Sigmoid colon (tissue), 7 donors: Measurements from ENCODE around the gene ZNF136. TPM values are rescaled to one million over a fixed set of nuclear protein-coding genes. Genes with fewer than 3 reads are reported as not detected.

ENCODE experiments used
- DNase-seq: peaks from one replicate; pipeline ENCODE4 v3.0.0-alpha.2; 2019
- H3K27ac ChIP-seq, 4 donors: fragments of 200-600 bp; sonication (generic); one replicate each; pipeline ENCODE4 v1.5.1; 2016 to 2019; ENCODE audit warnings: mild to moderate bottlenecking in 1 of 4
- H3K27me3 ChIP-seq, 3 donors: fragments of 200-600 bp; sonication (generic); one replicate each; pipeline ENCODE4 v1.5.1; 2019; ENCODE audit warnings: mild to moderate bottlenecking in 1 of 3
- H3K36me3 ChIP-seq, 4 donors: fragments of 200-600 bp; sonication (generic); one replicate each; pipeline ENCODE4 v1.5.1; 2016 to 2019
- H3K4me1 ChIP-seq, 4 donors: fragments of 200-600 bp; sonication (generic); one replicate each; pipeline ENCODE4 v1.5.1; 2017 to 2019
- H3K4me3 ChIP-seq, 4 donors: fragments of 200-600 bp; sonication (generic); one replicate each; pipeline ENCODE4 v1.5.1; 2017 to 2019; ENCODE audit warnings: mild to moderate bottlenecking in 2 of 4, moderate library complexity in 1 of 4
- H3K9me3 ChIP-seq, 4 donors: fragments of 200-600 bp in 3 of 4; sonication (generic) in 3 of 4; one replicate each; pipeline versions ENCODE4 v1.5.1 to v1.6.1; 2013 to 2019
- CTCF ChIP-seq, 4 experiments: fragments of 450-650 bp in 3 of 4; fragments of 200-600 bp in 1 of 4; IDR thresholded peaks; one replicate each; pipeline ENCODE4 v1.5.1; 2016 to 2019; ENCODE audit warnings: antibody characterized with exemption in 4 of 4, mild to moderate bottlenecking in 3 of 4, moderate library complexity in 2 of 4
- EP300 ChIP-seq, 4 donors: sonication (generic); formaldehyde crosslinking; IDR thresholded peaks; one replicate each; pipeline ENCODE4 v1.6.1; 2017; ENCODE audit warnings: antibody characterized with exemption in 4 of 4
- POLR2A ChIP-seq, 2 donors: fragments of 450-650 bp; IDR thresholded peaks; one replicate each; pipeline ENCODE4 v1.6.1; 2016; ENCODE audit warnings: antibody characterized with exemption in 2 of 2, mild to moderate bottlenecking in 2 of 2, moderate library complexity in 2 of 2
- POLR2AphosphoS5 ChIP-seq, 4 donors: sonication (generic); formaldehyde crosslinking; IDR thresholded peaks; one replicate each; pipeline ENCODE4 v1.6.1; 2017; ENCODE audit warnings: antibody characterized with exemption in 4 of 4
- WGBS, 2 donors: extraction: QIAGEN DNeasy Blood & Tissue Kit; methylation state at CpG; one replicate each; pipeline ENCODE4 v1.1.7; 2013; 5-methylcytosine and 5-hydroxymethylcytosine counted together
- intact Hi-C: fragments of 100-400 bp; cut with DNase I; formaldehyde crosslinking; loops from one replicate; pipeline ENCODE4 v1.15.1; 2023
- polyA plus RNA-seq, 3 donors: library from polyadenylated mRNA; stranded (reverse); fragments of 200-250 nt; gene quantifications; one replicate each; pipeline ENCODE4 v1.2.3, GENCODE V29; 2013
- total RNA-seq, 4 donors: library from RNA; depleted of rRNA; stranded (reverse); fragments of >200 nt; gene quantifications; one replicate each; pipeline ENCODE4 v1.1.0, GENCODE V29; 2016
- donor health status: healthy with polysubstance abuse.
- donor health status: Bipolar disorder and iron deficiency.
- donor health status: healthy.

The ZNF136 gene
- total and polyA plus RNA-seq, 7 donors = 1.6 to 15.5 (median 9.2) TPM

GRCh38 chr19:12208221-12208620 lies 45.3 kb downstream of the ZNF136 start:
- peaks cover 0 to 7% (median 0%) of the 10 kb centered on the region in 4 donors for H3K36me3 ChIP-seq
- H3K9me3 ChIP-seq = peaks cover 3 to 33% (median 12%) of the 10 kb centered on the region in 4 donors
- H3K4me3 ChIP-seq = no peak overlapping the region
- TF ChIP-seq EP300 (IDR thresholded peaks at IDR 0.05) (no peak), POLR2A (IDR thresholded peaks at IDR 0.05) (no peak), CTCF (IDR thresholded peaks at IDR 0.05) (no peak), POLR2AphosphoS5 (IDR thresholded peaks at IDR 0.05) (no peak)
- H3K27ac ChIP-seq = no peak overlapping the region
- intact Hi-C loops = no loop called here
- no peak for DNase-seq
- no peaks in the 10 kb centered on the region for H3K27me3 ChIP-seq
- WGBS, 2 donors = 97 to 98% methylated on average over 2 of the region's 2 CpGs
- H3K4me1 ChIP-seq = no peaks in the 10 kb centered on the region

GRCh38 chr19:12217332-12217731 lies 54.4 kb downstream of the ZNF136 start:
- intact Hi-C loops = no loop called here
- no peaks in the 10 kb centered on the region for H3K27me3 ChIP-seq
- peaks cover 0 to 15% (median 11%) of the 10 kb centered on the region in 4 donors for H3K9me3 ChIP-seq
- H3K4me3 ChIP-seq = no peak overlapping the region
- no peak for DNase-seq
- TF ChIP-seq POLR2AphosphoS5 (IDR thresholded peaks at IDR 0.05) (no peak), POLR2A (IDR thresholded peaks at IDR 0.05) (no peak), EP300 (IDR thresholded peaks at IDR 0.05) (no peak), CTCF (IDR thresholded peaks at IDR 0.05) (no peak)
- no peak overlapping the region for H3K27ac ChIP-seq
- H3K36me3 ChIP-seq = no peaks in the 10 kb centered on the region
- no peaks in the 10 kb centered on the region for H3K4me1 ChIP-seq

GRCh38 chr19:12222980-12223630 lies 60.2 kb downstream of the ZNF136 start:
- intact Hi-C loops = no loop called here
- no peak for DNase-seq
- no peaks in the 10 kb centered on the region for H3K4me1 ChIP-seq
- H3K27me3 ChIP-seq = no peaks in the 10 kb centered on the region
- peaks cover 0 to 17% (median 0%) of the 10 kb centered on the region in 4 donors for H3K36me3 ChIP-seq
- TF ChIP-seq CTCF (IDR thresholded peaks at IDR 0.05) = no peak
- TF ChIP-seq EP300 (IDR thresholded peaks at IDR 0.05) = no peak
- no peak for TF ChIP-seq POLR2A (IDR thresholded peaks at IDR 0.05)
- TF ChIP-seq POLR2AphosphoS5 (IDR thresholded peaks at IDR 0.05) = no peak
- no peak overlapping the region for H3K27ac ChIP-seq
- no peak overlapping the region for H3K4me3 ChIP-seq
- WGBS, 2 donors = 53 to 73% methylated on average over 1 of the region's 1 CpG
- peaks cover 0 to 4% (median under 1%) of the 10 kb centered on the region in 4 donors for H3K9me3 ChIP-seq

GRCh38 chr19:12224676-12225075 lies 61.8 kb downstream of the ZNF136 start:
- no peak for DNase-seq
- TF ChIP-seq CTCF (IDR thresholded peaks at IDR 0.05) = no peak
- TF ChIP-seq POLR2A (IDR thresholded peaks at IDR 0.05) = no peak
- no peak for TF ChIP-seq POLR2AphosphoS5 (IDR thresholded peaks at IDR 0.05)
- TF ChIP-seq EP300 (IDR thresholded peaks at IDR 0.05) = no peak
- intact Hi-C loops = no loop called here
- Histone ChIP-seq H3K4me3 (no peak overlapping the region), H3K27ac (no peak overlapping the region), H3K27me3 (no peaks in the 10 kb centered on the region), H3K4me1 (no peaks in the 10 kb centered on the region), H3K36me3 (peaks cover 0 to 22% (median under 1%) of the 10 kb centered on the region in 4 donors), H3K9me3 (no peaks in the 10 kb centered on the region)
- WGBS, 2 donors = 94 to 96% methylated on average over 6 of the region's 6 CpGs

- Histone ChIP-seq H3K27ac (no peak overlapping the region), H3K27me3 (no peaks in the 10 kb centered on the region), H3K9me3 (no peaks in the 10 kb centered on the region), H3K36me3 (peaks cover 0 to 45% (median 5%) of the 10 kb centered on the region in 4 donors), H3K4me3 (no peak overlapping the region), H3K4me1 (no peaks in the 10 kb centered on the region)
- DNase-seq = no peak
- TF ChIP-seq EP300 (IDR thresholded peaks at IDR 0.05) = no peak
- no peak for TF ChIP-seq CTCF (IDR thresholded peaks at IDR 0.05)
- no peak for TF ChIP-seq POLR2A (IDR thresholded peaks at IDR 0.05)
- TF ChIP-seq POLR2AphosphoS5 (IDR thresholded peaks at IDR 0.05) = no peak
- 91 to 94% methylated on average over 3 of the region's 3 CpGs for WGBS, 2 donors
- intact Hi-C loops = no loop called here
These were observed 67.1 kb downstream of the ZNF136 start for GRCh38 chr19:12229990-12230389.
